Measurements from ENCODE around the gene AGAP3.

DNA sequence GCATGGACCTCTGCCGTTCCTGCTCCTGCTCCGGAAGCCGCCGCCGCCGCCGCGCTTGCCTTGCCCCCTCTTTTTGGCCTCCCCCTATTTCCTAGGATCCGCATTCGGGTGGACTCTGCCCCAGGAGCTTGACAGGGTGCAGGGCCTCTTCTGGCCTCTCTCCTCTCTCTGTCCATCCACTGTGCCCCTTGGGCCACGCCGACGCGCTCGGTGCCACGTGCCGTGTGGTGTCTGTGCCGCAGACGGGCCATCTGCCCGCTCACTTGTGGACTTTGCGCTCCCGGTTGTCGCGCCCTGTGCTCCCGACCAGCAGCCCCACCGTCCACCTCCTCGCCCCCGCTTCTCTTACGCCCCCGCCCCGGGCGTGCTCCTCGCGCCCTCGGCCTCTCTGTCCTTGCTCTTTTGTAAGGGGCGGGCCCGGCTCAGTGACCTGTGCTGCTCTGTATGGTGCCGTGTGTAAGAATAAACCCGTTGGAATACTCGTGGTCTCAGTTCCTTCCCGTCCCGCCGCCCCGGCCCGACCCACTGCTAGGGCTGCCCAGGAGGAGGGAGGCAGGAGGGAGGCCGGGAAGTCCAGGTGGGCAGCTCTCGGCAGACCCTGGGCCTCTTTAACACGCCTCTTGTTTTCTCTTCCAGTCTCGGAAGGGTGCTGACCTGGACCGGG is 37.0 kb downstream of the AGAP3 start:
- TF ChIP-seq, protein P1, sequence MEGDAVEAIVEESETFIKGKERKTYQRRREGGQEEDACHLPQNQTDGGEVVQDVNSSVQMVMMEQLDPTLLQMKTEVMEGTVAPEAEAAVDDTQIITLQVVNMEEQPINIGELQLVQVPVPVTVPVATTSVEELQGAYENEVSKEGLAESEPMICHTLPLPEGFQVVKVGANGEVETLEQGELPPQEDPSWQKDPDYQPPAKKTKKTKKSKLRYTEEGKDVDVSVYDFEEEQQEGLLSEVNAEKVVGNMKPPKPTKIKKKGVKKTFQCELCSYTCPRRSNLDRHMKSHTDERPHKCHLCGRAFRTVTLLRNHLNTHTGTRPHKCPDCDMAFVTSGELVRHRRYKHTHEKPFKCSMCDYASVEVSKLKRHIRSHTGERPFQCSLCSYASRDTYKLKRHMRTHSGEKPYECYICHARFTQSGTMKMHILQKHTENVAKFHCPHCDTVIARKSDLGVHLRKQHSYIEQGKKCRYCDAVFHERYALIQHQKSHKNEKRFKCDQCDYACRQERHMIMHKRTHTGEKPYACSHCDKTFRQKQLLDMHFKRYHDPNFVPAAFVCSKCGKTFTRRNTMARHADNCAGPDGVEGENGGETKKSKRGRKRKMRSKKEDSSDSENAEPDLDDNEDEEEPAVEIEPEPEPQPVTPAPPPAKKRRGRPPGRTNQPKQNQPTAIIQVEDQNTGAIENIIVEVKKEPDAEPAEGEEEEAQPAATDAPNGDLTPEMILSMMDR (IDR thresholded peaks at IDR 0.05; ENCODE audit: borderline replicate concordance, extremely low read depth, low read length, poor library complexity, severe bottlenecking), result no peak
- TF ChIP-seq EZH2 (IDR thresholded peaks at IDR 0.05; ENCODE audit: borderline replicate concordance, low read depth, low read length, severe bottlenecking), result no peak

Measured in DND-41 (cell line).